ENCODE measurements around the gene FOXD2.

FOXD2 gene

DNA sequence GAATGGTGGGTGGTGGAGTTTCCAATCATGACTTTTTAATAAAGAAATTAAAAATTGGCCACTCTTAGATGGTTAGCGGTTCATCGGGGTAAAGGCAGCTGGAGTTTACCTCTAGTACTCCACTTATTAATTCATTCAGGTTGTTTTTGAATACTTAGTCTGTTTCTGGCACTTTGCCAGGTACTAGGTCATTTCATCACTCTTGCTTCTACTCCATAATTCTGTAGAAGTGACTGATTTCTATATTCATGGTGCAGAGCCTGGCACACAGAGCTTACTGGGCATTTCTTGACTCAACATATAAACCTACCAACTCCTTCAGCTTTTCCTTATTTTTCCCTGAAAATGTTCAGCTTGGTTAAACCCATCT is 31.5 kb downstream of the FOXD2 start:
- DNase-seq, result no peak

DNA sequence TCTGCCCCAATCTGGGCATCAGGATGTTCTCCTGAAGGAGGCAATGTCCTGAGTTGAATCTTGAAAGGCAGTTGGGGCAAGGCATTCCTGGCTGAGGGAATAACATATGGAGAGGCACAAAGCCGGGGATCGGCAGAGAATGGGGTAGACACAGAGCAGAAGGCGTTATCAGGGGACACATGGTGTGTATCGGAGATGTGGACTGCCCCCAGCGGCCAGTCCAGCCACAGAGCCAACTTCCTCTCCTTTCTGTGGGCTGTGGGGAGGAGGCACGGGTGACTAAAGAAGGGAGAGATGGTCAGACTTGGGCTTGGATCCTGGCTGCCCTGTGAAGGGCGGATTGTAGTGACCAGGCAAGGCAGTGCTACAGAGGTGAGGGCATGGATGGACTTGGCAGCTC is 32.1 kb downstream of the FOXD2 start:
- DNase-seq, result no peak

DNA sequence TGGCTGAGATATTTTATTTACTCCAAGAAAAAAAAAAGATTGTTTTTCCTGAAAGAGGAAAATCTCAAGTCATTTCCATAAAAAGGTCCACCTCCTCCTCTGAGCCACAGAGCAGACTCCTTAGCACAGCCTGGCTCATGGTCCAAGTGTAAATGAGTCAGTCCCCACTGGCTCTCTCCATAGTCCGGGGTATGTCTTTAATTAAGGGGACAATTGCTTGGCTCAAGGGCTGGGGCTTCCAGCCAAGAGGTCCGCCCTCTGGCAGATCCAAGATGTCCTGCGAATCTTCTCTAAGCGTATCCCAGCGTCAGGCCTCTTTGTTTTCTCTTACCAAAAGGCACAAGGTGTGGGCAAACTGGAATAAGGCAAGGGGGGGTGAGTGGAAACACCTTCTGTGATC is 33.3 kb downstream of the FOXD2 start:
- DNase-seq, result no peak

DNA sequence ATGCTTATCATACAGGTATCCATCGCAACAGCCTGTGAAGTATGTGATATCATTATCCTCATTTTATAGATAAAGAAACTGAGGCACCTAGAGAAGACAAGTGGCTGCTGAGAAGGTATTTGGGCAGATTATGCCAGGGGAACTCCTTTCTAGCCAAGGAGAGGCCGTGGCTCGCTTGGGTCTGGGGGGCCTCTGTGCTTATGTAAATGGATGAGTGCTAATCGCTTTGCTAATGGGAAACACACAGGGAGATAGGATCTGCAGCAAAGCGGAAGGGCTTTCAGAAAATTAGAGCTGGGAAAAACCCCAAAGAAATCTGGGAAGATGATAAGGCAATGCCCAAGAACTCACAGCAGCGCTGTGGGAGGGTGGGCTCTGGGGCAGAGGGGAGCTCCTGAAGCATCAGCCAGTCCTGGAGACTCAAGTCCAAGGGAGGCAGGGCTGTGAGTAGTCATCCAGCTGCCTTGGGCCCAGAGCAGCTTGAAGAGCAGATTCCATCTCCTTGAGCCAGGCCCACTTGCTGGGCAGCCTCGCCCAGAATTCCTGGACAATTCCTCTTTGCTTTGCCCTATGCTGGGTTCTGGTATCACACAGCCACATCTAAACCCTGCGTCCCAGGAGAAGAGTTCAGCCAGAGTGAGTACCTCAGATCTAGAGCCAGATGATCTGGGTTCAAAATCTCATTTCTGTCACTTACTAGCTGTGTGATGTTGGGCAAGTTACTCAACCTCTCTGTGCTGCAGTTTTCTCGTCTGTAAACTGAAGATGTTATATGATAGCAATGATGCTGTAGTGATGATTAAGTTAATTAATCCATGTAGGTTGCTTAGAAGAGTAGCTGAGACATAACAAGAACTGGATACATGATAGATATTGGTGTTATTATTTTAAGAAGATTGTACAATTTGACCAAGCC is 36.7 kb downstream of the FOXD2 start:
- no peak for DNase-seq

DNA sequence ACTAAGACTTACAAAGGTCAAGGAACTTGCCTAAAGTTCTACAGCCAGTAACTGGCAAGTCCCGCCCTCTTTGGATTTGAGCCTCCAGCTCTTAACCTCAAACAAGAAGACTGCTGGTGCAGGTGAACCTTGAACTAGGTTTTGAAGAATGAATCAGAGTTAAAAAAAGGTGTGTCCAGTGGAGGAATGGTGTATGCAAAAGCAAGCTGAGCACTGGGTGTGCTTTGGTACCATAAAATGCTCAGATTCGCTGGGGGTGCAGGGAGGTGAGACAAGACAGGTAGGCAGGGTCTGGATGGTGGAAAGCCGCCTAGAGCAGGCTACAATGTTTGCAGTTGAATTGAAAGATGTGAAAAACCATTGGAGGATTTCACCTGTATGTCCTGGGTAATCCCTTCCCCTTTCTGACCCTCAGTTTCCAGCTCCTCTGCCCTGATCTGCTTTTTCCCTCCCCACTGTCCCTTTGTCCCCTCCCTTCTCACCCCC is 39.8 kb downstream of the FOXD2 start:
- DNase-seq, result no peak

DNA sequence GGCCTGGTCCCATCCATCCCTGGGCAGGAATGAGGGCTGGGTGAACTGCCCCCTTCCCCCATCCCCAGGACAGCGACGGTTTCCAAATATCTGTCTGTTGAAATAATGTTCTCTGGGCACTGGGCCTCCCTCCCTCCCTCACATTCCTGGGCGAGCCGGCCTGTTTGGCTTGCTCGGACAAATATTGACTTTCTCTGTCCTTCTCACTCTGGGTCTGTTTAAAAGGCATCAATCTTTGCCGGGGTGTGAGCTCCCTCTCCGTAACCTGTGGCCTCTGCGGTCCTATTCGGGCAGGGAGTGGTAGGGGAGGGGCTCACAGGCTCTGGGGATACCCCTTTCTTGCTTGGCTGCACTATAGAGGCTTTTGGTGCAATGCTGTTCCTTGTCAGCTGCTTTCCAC is 40.2 kb downstream of the FOXD2 start:
- no peak for DNase-seq

DNA sequence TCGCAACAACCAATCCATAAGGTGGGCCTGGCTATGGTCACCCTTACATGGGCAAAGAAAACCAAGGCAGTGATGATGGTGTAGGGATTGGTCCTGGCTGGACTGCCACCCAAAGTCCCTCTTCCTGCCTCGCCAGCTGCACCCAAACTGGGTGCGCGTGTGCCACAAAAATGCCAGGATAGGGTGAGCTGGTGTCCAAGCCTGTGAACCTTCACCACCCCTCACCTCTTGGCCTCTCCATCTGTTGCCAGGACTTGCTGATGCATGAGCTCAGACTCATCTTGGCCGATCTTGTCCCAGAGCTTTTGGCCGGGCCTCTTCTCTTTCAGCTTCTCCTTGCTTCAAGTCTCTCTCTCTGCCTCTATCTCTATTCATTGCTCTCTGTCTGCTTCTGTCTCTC is 41.8 kb downstream of the FOXD2 start:
- no peak for DNase-seq

DNA sequence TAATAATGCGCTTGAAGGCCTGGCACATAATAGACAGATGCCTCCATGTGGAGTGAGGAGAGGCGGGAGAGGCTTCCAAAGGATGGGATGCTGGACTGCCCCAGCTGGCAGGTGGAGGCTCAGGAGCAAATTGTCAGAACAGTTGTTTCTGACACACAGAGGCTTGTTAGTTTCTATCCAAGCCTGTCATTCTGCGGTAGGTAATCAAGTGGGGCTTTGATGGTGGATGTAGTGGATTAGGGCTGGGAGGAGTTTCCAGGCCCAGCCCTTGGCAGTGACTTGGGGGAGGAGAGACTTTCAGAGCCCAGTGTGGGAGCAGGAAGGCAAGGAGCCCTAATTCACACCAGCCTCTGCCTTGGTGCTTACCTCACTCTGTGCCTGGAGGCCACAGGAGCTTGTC is 44.1 kb downstream of the FOXD2 start:
- no peak for DNase-seq

DNA sequence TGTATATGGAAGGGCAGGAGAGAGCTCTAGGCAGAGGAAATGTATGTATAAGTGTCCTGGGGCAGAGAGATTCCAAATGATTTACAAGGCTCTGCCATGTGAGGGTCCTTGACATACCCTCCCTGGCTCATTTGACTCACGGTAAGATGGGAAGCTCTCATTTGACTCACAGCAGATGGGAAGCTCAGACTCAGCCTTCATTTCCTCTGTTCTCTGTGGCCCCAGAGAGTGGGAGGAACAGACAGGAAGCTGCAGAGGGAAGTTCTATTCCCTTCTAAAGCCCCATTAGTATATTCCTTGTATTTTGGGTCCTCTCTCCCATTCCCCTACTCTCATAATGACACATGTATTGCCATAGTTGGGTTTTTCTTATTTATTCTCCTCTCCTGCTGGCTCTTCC is 44.9 kb downstream of the FOXD2 start:
- no peak for DNase-seq

DNA sequence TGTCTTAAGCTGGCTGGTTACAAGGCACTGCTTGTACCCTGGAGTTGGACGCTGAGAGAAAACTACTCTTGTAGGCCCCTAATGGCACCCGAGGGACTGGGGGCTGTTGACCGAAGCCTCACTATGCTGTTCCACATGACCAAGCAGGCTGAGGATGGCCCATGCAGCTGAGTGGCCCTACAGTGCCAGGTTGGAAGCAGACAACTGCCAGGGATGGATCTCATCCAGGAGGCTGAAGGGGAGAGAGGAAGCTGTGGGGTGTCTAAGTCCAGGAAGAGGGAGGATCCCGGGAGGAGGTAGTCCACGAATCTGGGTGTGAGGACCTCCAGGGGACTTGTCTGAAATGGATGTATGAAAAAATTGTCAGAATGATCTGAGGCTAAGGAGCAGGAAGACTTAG is 45.8 kb downstream of the FOXD2 start:
- no peak for DNase-seq

DNA sequence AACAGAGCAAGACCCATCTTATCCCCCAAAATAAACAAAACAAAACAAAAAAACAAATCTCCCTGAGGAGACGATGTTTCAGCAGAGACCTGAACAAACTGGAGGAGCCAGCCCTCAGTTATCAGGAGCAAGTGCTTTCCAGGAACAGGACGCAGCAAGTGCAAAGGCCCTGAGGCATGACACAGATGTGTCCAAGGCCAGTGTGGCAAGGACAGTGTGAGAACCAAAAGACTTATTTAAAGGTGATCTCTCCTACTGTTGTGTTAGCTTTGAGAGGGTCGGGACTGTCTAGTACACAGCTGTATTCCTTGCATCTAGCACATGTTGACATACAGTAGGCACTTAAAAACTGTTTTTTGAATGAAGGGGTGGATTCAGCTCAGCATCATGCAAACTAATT is 48.0 kb downstream of the FOXD2 start:
- DNase-seq, result no peak

DNA sequence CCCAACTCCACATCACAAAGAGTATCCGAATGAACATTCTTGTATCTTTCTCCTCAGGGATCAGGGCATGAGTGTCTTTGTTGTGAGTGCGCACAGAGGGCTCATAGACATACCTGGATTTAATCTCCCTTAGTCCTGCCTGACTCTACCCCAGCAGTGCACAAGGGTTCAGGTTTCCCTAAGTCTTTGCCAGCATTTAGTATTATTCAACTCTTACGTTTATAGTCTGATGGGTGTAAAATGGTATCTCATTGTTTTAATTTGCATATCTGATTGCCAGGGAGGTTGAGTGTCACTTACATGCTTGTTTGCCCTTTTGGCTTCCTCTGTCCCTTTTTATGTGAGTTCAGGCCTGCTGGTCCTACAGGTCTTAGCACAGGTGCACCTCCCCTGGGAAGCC is 49.5 kb downstream of the FOXD2 start:
- no peak for DNase-seq

DNA sequence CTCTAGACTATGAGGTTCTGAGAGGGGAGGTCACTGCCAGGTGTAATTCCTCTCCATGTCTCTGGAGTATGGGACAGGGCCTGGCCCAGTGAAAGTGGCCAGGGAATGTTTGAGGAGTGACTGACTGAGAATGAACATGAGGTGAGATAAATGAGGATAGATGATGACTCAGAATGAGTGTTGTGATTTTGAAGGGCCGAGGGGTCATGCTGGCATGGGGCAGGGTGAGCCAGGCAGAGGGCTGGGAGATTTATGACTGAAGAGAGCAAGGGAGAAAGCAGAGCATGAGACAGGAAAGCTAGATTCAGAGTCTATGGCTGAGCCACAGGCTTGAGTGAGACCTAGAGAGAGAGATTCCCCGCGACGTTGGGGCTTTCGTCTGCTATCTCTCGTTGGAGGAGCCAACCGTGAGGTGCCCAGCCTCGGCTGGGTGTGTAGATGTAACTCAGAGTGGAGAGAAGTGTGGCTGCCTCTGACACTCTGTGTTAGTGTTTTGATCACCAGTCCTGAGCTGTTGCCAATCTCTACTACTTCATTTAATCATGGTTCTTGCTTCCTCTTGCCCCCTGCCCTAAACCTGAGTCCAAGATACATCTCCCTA is 50.1 kb downstream of the FOXD2 start:
- DNase-seq, result no peak

All from stimulated activated CD4-positive, alpha-beta T cell treated with anti-CD3 and anti-CD28 coated beads, Interleukin-15, amount 100 ng/mL, for 24 hours (primary cell).